OCI-LY1 (cell line): ENCODE data around the gene SLC25A18.
"Not testable (repeated sequence)": the region's sequence is repeated elsewhere in the genome, so short reads cannot be mapped to it uniquely, and the experiment has no call there.

Experiments used
- H2AFZ ChIP-seq: fragments of 200-600 bp; sonication (generic), shearing (Covaris generic); 2 replicates; pipeline ENCODE4 v1.6.0; 2014; ENCODE audit warnings: antibody characterized with exemption, mild to moderate bottlenecking, low read length
- H3F3A ChIP-seq: fragments of 200-600 bp; sonication (generic), shearing (Covaris generic); 2 replicates; pipeline ENCODE4 v1.6.0; 2014; ENCODE audit warnings: mild to moderate bottlenecking, antibody characterized with exemption, low read length, moderate library complexity; ENCODE audit not compliant: insufficient read depth
- H3K27ac ChIP-seq: fragments of 200-600 bp; sonication (generic); 2 replicates; pipeline ENCODE4 v1.5.1; 2014; ENCODE audit warnings: low read length, mixed run types, mild to moderate bottlenecking, low read depth; ENCODE audit not compliant: poor library complexity, severe bottlenecking
- H3K27me3 ChIP-seq: fragments of 200-600 bp; sonication (generic); 2 replicates; pipeline ENCODE4 v1.6.0; 2014; ENCODE audit warnings: antibody characterized with exemption, mild to moderate bottlenecking, low read length, moderate library complexity; ENCODE audit not compliant: insufficient read depth
- H3K36me3 ChIP-seq: fragments of 200-600 bp; sonication (generic); 2 replicates; pipeline ENCODE4 v1.6.1; 2014; ENCODE audit warnings: mild to moderate bottlenecking, antibody characterized with exemption, low read length, moderate library complexity, mixed read lengths; ENCODE audit not compliant: insufficient read depth
- H3K4me1 ChIP-seq: fragments of 200-600 bp; sonication (generic); 2 replicates; pipeline ENCODE4 v1.5.1; 2014; ENCODE audit warnings: mild to moderate bottlenecking, low read length, moderate library complexity; ENCODE audit not compliant: insufficient read depth, severe bottlenecking
- H3K4me2 ChIP-seq: fragments of 200-600 bp; sonication (generic), shearing (Covaris generic); 2 replicates; pipeline ENCODE4 v1.6.1; 2014; ENCODE audit warnings: low read length
- H3K4me3 ChIP-seq: fragments of 200-600 bp; sonication (generic); 2 replicates; pipeline ENCODE4 v1.5.1; 2014; ENCODE audit warnings: low read length, low read depth, mild to moderate bottlenecking, mixed read lengths; ENCODE audit not compliant: poor library complexity, severe bottlenecking
- H3K79me2 ChIP-seq: fragments of 200-600 bp; shearing (Covaris generic); 2 replicates; pipeline ENCODE4 v1.6.1; 2016; ENCODE audit warnings: mixed run types, low read length, mixed read lengths; ENCODE audit not compliant: insufficient read depth
- H3K9ac ChIP-seq: fragments of 200-600 bp; sonication (generic), shearing (Covaris generic); 2 replicates; pipeline ENCODE4 v1.6.1; 2014; ENCODE audit warnings: mild to moderate bottlenecking, low read length, mixed read lengths
- H3K9me2 ChIP-seq: fragments of 200-600 bp; sonication (generic), shearing (Covaris generic); 2 replicates; pipeline ENCODE4 v1.6.1; 2014; ENCODE audit warnings: low read depth, mild to moderate bottlenecking, low read length, mixed read lengths
- H3K9me3 ChIP-seq: fragments of 200-600 bp; shearing (Covaris generic); 2 replicates; pipeline ENCODE4 v1.6.1; 2014; ENCODE audit warnings: low read length, mixed read lengths
- H4K20me1 ChIP-seq: fragments of 200-600 bp; sonication (generic), shearing (Covaris generic); 2 replicates; pipeline ENCODE4 v1.6.0; 2016; ENCODE audit warnings: mild to moderate bottlenecking, low read length; ENCODE audit not compliant: insufficient read depth
- CTCF ChIP-seq: fragments of 200-600 bp; sonication (generic), shearing (Covaris generic); IDR thresholded peaks from 2 replicates; pipeline ENCODE4 v1.5.1; 2017; ENCODE audit warnings: mild to moderate bottlenecking, antibody characterized with exemption, low read length, moderate library complexity, mixed read lengths
- EZH2 ChIP-seq: fragments of 200-600 bp; sonication (generic), shearing (Covaris generic); IDR thresholded peaks from 2 replicates; pipeline ENCODE4 v1.8.0; 2017; ENCODE audit warnings: borderline replicate concordance, mixed run types, mild to moderate bottlenecking, antibody characterized with exemption, low read length, moderate library complexity, mixed read lengths

Gene SLC25A18

GRCh38 chr22:17633998-17634323 is 70.7 kb downstream of the SLC25A18 start:
- no peak overlapping the region for H2AFZ ChIP-seq
- no peaks in the 10 kb centered on the region for H3K27me3 ChIP-seq
- no peaks in the 10 kb centered on the region for H3K36me3 ChIP-seq
- H3K4me2 ChIP-seq: no peak overlapping the region
- no peaks in the 10 kb centered on the region for H4K20me1 ChIP-seq
- H3F3A ChIP-seq: no peaks in the 10 kb centered on the region
- no peak overlapping the region for H3K9ac ChIP-seq
- H3K4me1 ChIP-seq: peaks cover 16% of the 10 kb centered on the region
- H3K9me3 ChIP-seq: no peaks in the 10 kb centered on the region
- no peak for TF ChIP-seq CTCF
- no peak for TF ChIP-seq EZH2
- H3K79me2 ChIP-seq: 0 out of 2 replicates have a peak, but pooled peaks cover 3% of the 10 kb centered on the region
- no peaks in the 10 kb centered on the region for H3K9me2 ChIP-seq
- H3K4me3 ChIP-seq: no peak overlapping the region
- no peak overlapping the region for H3K27ac ChIP-seq

- no peak for TF ChIP-seq EZH2
- no peak for TF ChIP-seq CTCF
- Histone ChIP-seq H3K4me3 (no peak overlapping the region), H3K4me1 (peaks cover 13% of the 10 kb centered on the region), H3K27ac (no peak overlapping the region), H3K9me2 (no peaks in the 10 kb centered on the region), H2AFZ (no peak overlapping the region), H3K9me3 (no peaks in the 10 kb centered on the region), H4K20me1 (no peaks in the 10 kb centered on the region), H3K36me3 (no peaks in the 10 kb centered on the region), H3K79me2 (no peaks in the 10 kb centered on the region), H3K27me3 (no peaks in the 10 kb centered on the region), H3K4me2 (no peak overlapping the region), H3F3A (no peaks in the 10 kb centered on the region), H3K9ac (no peak overlapping the region)
Observed at GRCh38 chr22:17634696-17635095, 71.4 kb downstream of the SLC25A18 start.

GRCh38 chr22:17636850-17637249 is 73.6 kb downstream of the SLC25A18 start:
- not testable (repeated sequence) for H3K9ac ChIP-seq, H4K20me1 ChIP-seq, H2AFZ ChIP-seq, H3K4me2 ChIP-seq, H3K79me2 ChIP-seq, H3K9me2 ChIP-seq, H3K36me3 ChIP-seq, H3F3A ChIP-seq, H3K27ac ChIP-seq, H3K4me3 ChIP-seq, H3K27me3 ChIP-seq, H3K9me3 ChIP-seq
- peaks cover 19% of the 10 kb centered on the region for H3K4me1 ChIP-seq

GRCh38 chr22:17637490-17638181 is 74.3 kb downstream of the SLC25A18 start:
- Histone ChIP-seq H3K27me3 (no peaks in the 10 kb centered on the region), H4K20me1 (no peaks in the 10 kb centered on the region), H3K4me3 (peak overlapping the region; percentile 74), H3K9me2 (no peaks in the 10 kb centered on the region), H3K27ac (peak overlapping the region; percentile 89), H3K4me2 (peak overlapping the region; percentile 74), H3F3A (no peaks in the 10 kb centered on the region), H3K36me3 (peaks cover 9% of the 10 kb centered on the region), H2AFZ (no peak overlapping the region), H3K9ac (peak overlapping the region; percentile 82), H3K4me1 (peaks cover 20% of the 10 kb centered on the region), H3K9me3 (0 out of 2 replicates have a peak, but pooled peaks cover 3% of the 10 kb centered on the region), H3K79me2 (peaks cover 7% of the 10 kb centered on the region)
- TF ChIP-seq EZH2: no peak
- no peak for TF ChIP-seq CTCF
